ENCODE data around the gene ASB4.

DNA sequence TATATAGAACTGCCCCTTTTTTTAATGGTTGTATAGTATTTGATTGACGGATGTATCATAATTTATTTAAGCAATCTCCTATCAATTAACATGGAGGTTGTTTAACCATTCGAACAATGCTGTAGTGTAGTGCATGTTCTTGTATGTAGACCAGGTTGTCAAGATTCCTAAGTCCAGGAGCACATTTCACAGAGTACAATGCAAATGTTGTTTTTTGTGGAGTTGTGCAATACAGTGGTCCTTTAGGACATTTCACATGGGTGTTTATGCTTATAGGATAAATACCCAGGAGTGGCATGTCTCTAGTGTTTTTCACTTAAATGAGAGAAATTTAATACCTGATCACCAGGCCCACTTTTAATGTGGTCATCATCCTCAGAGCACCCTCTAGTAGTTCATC is 8.1 kb downstream of the ASB4 start:
- TF ChIP-seq FOXA1 (IDR thresholded peaks at IDR 0.05) (no peak), ZNF384 (IDR thresholded peaks at IDR 0.05) (no peak), FOXK2 (IDR thresholded peaks at IDR 0.05) (no peak)

All from HEK293T (cell line).